ENCODE data around the gene LRMDA. TPM values are rescaled to one million over a fixed set of nuclear protein-coding genes. Genes with fewer than 3 reads are reported as not detected.
"Not testable (repeated sequence)": the region's sequence is repeated elsewhere in the genome, so short reads cannot be mapped to it uniquely, and the experiment has no call there.

The LRMDA gene
- total and polyA plus RNA-seq, 2 of the 13 experiments (the other 11 are each of a cell fraction or from before 2014, with no cell fraction given) = 13.4 to 22.0 TPM

GRCh38 chr10:75765789-75766096 lies 334.3 kb downstream of the LRMDA start:
- Histone ChIP-seq H3K36me3 (replicated peaks in 1 of 2; ENCODE audit: control insufficient read depth in 1 of 2, insufficient read depth in 2 of 2, low read length in 2 of 2) (no peaks in the 10 kb centered on the region), H3K9me3 (ENCODE audit: low read length) (no peaks in the 10 kb centered on the region), H3K4me2 (ENCODE audit: low read depth, low read length) (no peak overlapping the region), H3K27me3 (ENCODE audit: control insufficient read depth in 1 of 2, insufficient read depth in 2 of 2, low read length in 2 of 2) (no peaks in the 10 kb centered on the region), H2AFZ (ENCODE audit: low read length) (no peak overlapping the region), H3K79me2 (ENCODE audit: insufficient read depth, low read length) (no peaks in the 10 kb centered on the region), H3K4me3 (replicated peaks in 1 of 3; ENCODE audit: insufficient read depth in 1 of 3, low read depth in 2 of 3, low read length in 3 of 3) (no peak overlapping the region), H3K9ac (ENCODE audit: insufficient read depth, low read depth, low read length) (no peak overlapping the region), H4K20me1 (ENCODE audit: insufficient read depth, low read length) (no peaks in the 10 kb centered on the region), H3K4me1 (ENCODE audit: insufficient read depth, low read length) (peaks cover 51% of the 10 kb centered on the region), H3K27ac (ENCODE audit: extremely low read length, insufficient read depth, low read length) (no peak overlapping the region)
- ATAC-seq (no peak), FAIRE-seq (no peak), DNase-seq (ENCODE audit: low spot score) (no peak)
- in situ Hi-C loops (cut with HindIII; ENCODE audit: extremely low pct_ligation_motif_present, low pct_unique_long_range_greater_than_20kb) = no loop called here
- no TSS peak for BruUV-seq (replicated peaks)
- ChIA-PET CTCF (ENCODE audit: low intra/inter-chr PET ratio, low total read pairs) (no interaction called here), POLR2A (interaction anchor here (2.7 kb wide), 1 partner anchor 364 kb away, joined by 7 read pairs; the partner anchor contains the start of gene ZNF503)
- 100% methylated on average over 5 of the region's 5 CpGs for WGBS (ENCODE audit: low lambda C conversion rate)
- TF ChIP-seq FOXK1 (CRISPR knock-in tag; IDR thresholded peaks at IDR 0.05; ENCODE audit: borderline replicate concordance, low read depth) (no peak), ZBTB33 (CRISPR knock-in tag; IDR thresholded peaks at IDR 0.05) (0 out of 2 replicates have a peak, but pooled peaks have one; percentile 5)
- intact Hi-C loops (cut with micrococcal nuclease; ENCODE audit: unreplicated experiment) = no loop called here

- Histone ChIP-seq H3K27ac (ENCODE audit: extremely low read length, insufficient read depth, low read length) (no peak overlapping the region), H2AFZ (ENCODE audit: low read length) (no peak overlapping the region), H3K27me3 (ENCODE audit: control insufficient read depth in 1 of 2, insufficient read depth in 2 of 2, low read length in 2 of 2) (no peaks in the 10 kb centered on the region), H3K9ac (ENCODE audit: insufficient read depth, low read depth, low read length) (no peak overlapping the region), H3K4me2 (ENCODE audit: low read depth, low read length) (no peak overlapping the region), H3K79me2 (ENCODE audit: insufficient read depth, low read length) (no peaks in the 10 kb centered on the region), H3K36me3 (replicated peaks in 1 of 2; ENCODE audit: control insufficient read depth in 1 of 2, insufficient read depth in 2 of 2, low read length in 2 of 2) (no peaks in the 10 kb centered on the region), H4K20me1 (ENCODE audit: insufficient read depth, low read length) (no peaks in the 10 kb centered on the region), H3K9me3 (ENCODE audit: low read length) (no peaks in the 10 kb centered on the region), H3K4me1 (ENCODE audit: insufficient read depth, low read length) (peaks cover 55% of the 10 kb centered on the region), H3K4me3 (replicated peaks in 1 of 3; ENCODE audit: insufficient read depth in 1 of 3, low read depth in 2 of 3, low read length in 3 of 3) (no peak overlapping the region)
- intact Hi-C loops (cut with micrococcal nuclease; ENCODE audit: unreplicated experiment) = no loop called here
- DNase-seq (ENCODE audit: low spot score) = no peak
- ChIA-PET POLR2A (interaction anchor here (2.7 kb wide), 1 partner anchor 364 kb away, joined by 7 read pairs; the partner anchor contains the start of gene ZNF503), CTCF (ENCODE audit: low intra/inter-chr PET ratio, low total read pairs) (no interaction called here)
- TF ChIP-seq SRSF9 (IDR thresholded peaks at IDR 0.05; ENCODE audit: borderline replicate concordance, insufficient read depth, low read depth, low read length, poor library complexity, severe bottlenecking) = no peak
- no peak for ATAC-seq
- FAIRE-seq = no peak
- no TSS peak for BruUV-seq (replicated peaks)
- in situ Hi-C loops (cut with HindIII; ENCODE audit: extremely low pct_ligation_motif_present, low pct_unique_long_range_greater_than_20kb) = no loop called here
Measured at GRCh38 chr10:75766106-75766505, 334.7 kb downstream of the LRMDA start.

GRCh38 chr10:75766752-75767151 lies 335.3 kb downstream of the LRMDA start:
- CTCF ChIA-PET (ENCODE audit: low intra/inter-chr PET ratio, low total read pairs); H3K79me2 ChIP-seq (ENCODE audit: insufficient read depth, low read length); intact Hi-C loops (cut with micrococcal nuclease; ENCODE audit: unreplicated experiment); H3K27me3 ChIP-seq (ENCODE audit: control insufficient read depth in 1 of 2, insufficient read depth in 2 of 2, low read length in 2 of 2); BruUV-seq (replicated peaks); H3K9ac ChIP-seq (ENCODE audit: insufficient read depth, low read depth, low read length); H2AFZ ChIP-seq (ENCODE audit: low read length); FAIRE-seq; H3K27ac ChIP-seq (ENCODE audit: extremely low read length, insufficient read depth, low read length); H3K36me3 ChIP-seq (replicated peaks in 1 of 2; ENCODE audit: control insufficient read depth in 1 of 2, insufficient read depth in 2 of 2, low read length in 2 of 2); H3K9me3 ChIP-seq (ENCODE audit: low read length); DNase-seq (ENCODE audit: low spot score); ATAC-seq; H4K20me1 ChIP-seq (ENCODE audit: insufficient read depth, low read length); H3K4me3 ChIP-seq (replicated peaks in 1 of 3; ENCODE audit: insufficient read depth in 1 of 3, low read depth in 2 of 3, low read length in 3 of 3); in situ Hi-C loops (cut with HindIII; ENCODE audit: extremely low pct_ligation_motif_present, low pct_unique_long_range_greater_than_20kb); POLR2A ChIA-PET; H3K4me2 ChIP-seq (ENCODE audit: low read depth, low read length): not testable (repeated sequence)
- H3K4me1 ChIP-seq (ENCODE audit: insufficient read depth, low read length) = peaks cover 58% of the 10 kb centered on the region
- 95% methylated on average over 4 of the region's 4 CpGs for WGBS (ENCODE audit: low lambda C conversion rate)

All from HepG2 (cell line).